ENCODE data around the gene NRXN2. TPM values are rescaled to one million over a fixed set of nuclear protein-coding genes. Genes with fewer than 3 reads are reported as not detected.

NRXN2 gene
- total and polyA plus RNA-seq, 2 donors (not counting 3 experiments of a cell fraction or from before 2014, with no cell fraction given): not detected

- dilution Hi-C loops (cut with MboI; ENCODE audit: extremely low pct_ligation_motif_present, low sequenced_read_pairs): no loop called here
- H2AFZ ChIP-seq (ENCODE audit: low read depth, low read length): no peak overlapping the region
- no peaks in the 10 kb centered on the region for H3K9me1 ChIP-seq (replicated peaks; ENCODE audit: control insufficient read depth, extremely low read depth, insufficient read depth, low read length)
- no peak overlapping the region for H3K4me3 ChIP-seq (replicated peaks in 1 of 3; ENCODE audit: insufficient read depth in 1 of 3, low read depth in 1 of 3, low read length in 3 of 3)
- no peak overlapping the region for H3K27ac ChIP-seq (ENCODE audit: insufficient read depth, low read depth, low read length)
- peaks cover 64 to 72% of the 10 kb centered on the region in 2 experiments for H3K36me3 ChIP-seq (ENCODE audit: control insufficient read depth in 2 of 2, extremely low read depth in 1 of 2, insufficient read depth in 2 of 2, low read length in 2 of 2)
- no peaks in the 10 kb centered on the region for H3K9me3 ChIP-seq (replicated peaks; ENCODE audit: control insufficient read depth, insufficient read depth, low read length)
- BruUV-seq (replicated peaks): TSS peak; percentile 2
- H3K9ac ChIP-seq (replicated peaks; ENCODE audit: extremely low read depth, insufficient read depth, low read length): no peak overlapping the region
- H3K79me2 ChIP-seq (ENCODE audit: control insufficient read depth, insufficient read depth, low read length): peaks cover 75% of the 10 kb centered on the region
- no peak for DNase-seq (ENCODE audit: low read depth, low spot score)
- peaks cover 23% of the 10 kb centered on the region for H3K4me1 ChIP-seq (ENCODE audit: control insufficient read depth, extremely low read depth, insufficient read depth, low read length)
- ChIA-PET POLR2A (no interaction called here), CTCF (interaction anchor here (0.5 kb wide), 1 partner anchor 16 kb away, joined by 3 read pairs; no protein-coding TSS in a partner anchor)
- no peak overlapping the region for H3K4me2 ChIP-seq (ENCODE audit: insufficient read depth, low read length)
- intact Hi-C loops (cut with micrococcal nuclease): no loop called here
- no peak for FAIRE-seq
- H3K27me3 ChIP-seq (ENCODE audit: control insufficient read depth in 2 of 2, insufficient read depth in 2 of 2, low read length in 2 of 2): no peaks in the 10 kb centered on the region
- peaks cover 17% of the 10 kb centered on the region for H4K20me1 ChIP-seq (replicated peaks; ENCODE audit: control insufficient read depth, extremely low read depth, insufficient read depth, low read length)
- no peak for TF ChIP-seq MYC (IDR thresholded peaks at IDR 0.05; ENCODE audit: low read depth, low read length)
- TF ChIP-seq POLR2AphosphoS5 (IDR thresholded peaks at IDR 0.05; ENCODE audit: insufficient read depth, low read depth, low read length): no peak
- no peak for TF ChIP-seq GATA2 (IDR thresholded peaks at IDR 0.05; ENCODE audit: insufficient read depth, insufficient read length, low read depth, low read length)
- no peak for TF ChIP-seq EZH2 (IDR thresholded peaks at IDR 0.05; ENCODE audit: borderline replicate concordance, low read depth, low read length, severe bottlenecking)
- no peak for TF ChIP-seq POLR2A (IDR thresholded peaks at IDR 0.05; ENCODE audit: low read depth, low read length)
- no peak for TF ChIP-seq JUN (IDR thresholded peaks at IDR 0.05; ENCODE audit: borderline replicate concordance, insufficient read depth, insufficient read length, low read depth)
- no peak for TF ChIP-seq FOS (IDR thresholded peaks at IDR 0.05; ENCODE audit: borderline replicate concordance, insufficient read depth, low read length)
- no peak for TF ChIP-seq MAX (IDR thresholded peaks at IDR 0.05; ENCODE audit: insufficient read depth, insufficient read length)
- TF ChIP-seq CTCF (IDR thresholded peaks at IDR 0.05; ENCODE audit: extremely low read depth in 1 of 2, insufficient read depth in 1 of 2, low read depth in 1 of 2, low read length in 2 of 2): no peak
Measured at GRCh38 chr11:64769283-64769682, 46.3 kb upstream of the NRXN2 start.

Data from endothelial cell of umbilical vein (primary cell).